Measurements from ENCODE around the gene RAB40C. TPM values are rescaled to one million over a fixed set of nuclear protein-coding genes. Genes with fewer than 3 reads are reported as not detected.
"Not testable (repeated sequence)": the region's sequence is repeated elsewhere in the genome, so short reads cannot be mapped to it uniquely, and the experiment has no call there.

Gene RAB40C
- total RNA-seq, 2 donors from 2014 or later = 11.1 to 13.5 TPM

- DNase-seq (ENCODE audit: low spot score) = no peak
- Histone ChIP-seq H3K27me3 (no peaks in the 10 kb centered on the region), H3K9me3 (no peaks in the 10 kb centered on the region), H3K36me3 (no peaks in the 10 kb centered on the region), H3K4me3 (no peak overlapping the region), H3K27ac (no peak overlapping the region), H3K4me1 (peaks cover 0 to 24% of the 10 kb centered on the region in 2 donors)
- TF ChIP-seq CTCF (IDR thresholded peaks at IDR 0.05) = no peak
These were observed 3.9 kb downstream of the RAB40C start for GRCh38 chr16:593807-594206.

DNA sequence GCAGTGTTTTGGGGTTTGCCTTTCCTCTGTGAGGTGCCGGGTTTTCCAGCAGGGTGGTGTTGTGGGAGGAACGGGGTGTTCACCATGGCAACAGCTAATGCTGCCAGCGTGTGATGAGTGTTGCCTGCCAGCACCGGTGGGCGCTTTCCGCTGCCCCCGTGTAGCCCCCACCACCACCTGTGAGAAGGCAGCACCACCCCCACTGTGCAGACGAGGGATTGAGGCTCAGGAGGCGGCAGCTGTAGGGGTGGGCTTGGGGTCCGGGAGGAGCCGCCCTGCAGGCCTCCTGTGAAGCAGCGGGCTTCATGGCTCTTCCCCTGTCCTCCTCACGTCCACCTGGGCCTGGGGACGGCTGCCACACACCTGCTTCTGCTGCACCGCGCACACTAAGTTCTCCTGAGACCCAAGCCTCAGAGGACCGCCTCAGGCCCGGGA, 5.2 kb downstream of the RAB40C start:
- Histone ChIP-seq H3K4me1 (peaks cover 0 to 24% of the 10 kb centered on the region in 2 donors), H3K27me3 (no peaks in the 10 kb centered on the region), H3K27ac (no peak overlapping the region), H3K4me3 (no peak overlapping the region), H3K9me3 (no peaks in the 10 kb centered on the region), H3K36me3 (no peaks in the 10 kb centered on the region)
- DNase-seq (ENCODE audit: low spot score) = no peak
- no peak for TF ChIP-seq CTCF (IDR thresholded peaks at IDR 0.05)

- no peaks in the 10 kb centered on the region for H3K27me3 ChIP-seq
- no peak overlapping the region for H3K4me3 ChIP-seq
- H3K36me3 ChIP-seq = no peaks in the 10 kb centered on the region
- H3K4me1 ChIP-seq = peaks cover 0 to 18% of the 10 kb centered on the region in 2 donors
- no peaks in the 10 kb centered on the region for H3K9me3 ChIP-seq
- TF ChIP-seq CTCF (IDR thresholded peaks at IDR 0.05) = no peak
- no peak overlapping the region for H3K27ac ChIP-seq
- DNase-seq (ENCODE audit: low spot score) = no peak
These were observed 6.3 kb downstream of the RAB40C start for GRCh38 chr16:595942-596735.

GRCh38 chr16:596736-597060, 6.8 kb downstream of the RAB40C start:
- H3K4me3 ChIP-seq = no peak overlapping the region
- H3K27ac ChIP-seq = no peak overlapping the region
- H3K9me3 ChIP-seq = no peaks in the 10 kb centered on the region
- no peak for DNase-seq (ENCODE audit: low spot score)
- H3K4me1 ChIP-seq = peaks cover 0 to 16% of the 10 kb centered on the region in 2 donors
- no peaks in the 10 kb centered on the region for H3K36me3 ChIP-seq
- no peak for TF ChIP-seq CTCF (IDR thresholded peaks at IDR 0.05)
- no peaks in the 10 kb centered on the region for H3K27me3 ChIP-seq

DNA sequence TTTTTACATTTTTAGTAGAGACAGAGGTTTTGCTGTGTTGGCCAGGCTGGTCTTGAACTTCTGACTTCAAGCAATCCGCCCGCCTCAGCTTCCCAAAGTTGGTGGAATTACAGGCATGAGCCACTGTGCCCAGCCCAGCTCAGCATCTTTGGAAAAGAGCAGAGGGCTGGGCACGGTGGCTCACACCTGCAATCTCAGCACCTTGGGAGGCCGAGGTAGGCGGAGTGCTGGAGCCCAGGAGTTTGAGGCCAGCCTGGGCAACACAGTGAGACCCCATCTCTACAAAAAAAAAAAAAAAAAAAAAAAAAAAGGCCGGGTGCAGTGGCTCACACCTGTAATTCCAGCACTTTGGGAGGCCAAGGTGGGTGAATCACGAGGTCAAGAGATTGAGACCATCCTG, 7.8 kb downstream of the RAB40C start:
- not testable (repeated sequence) for H3K4me1 ChIP-seq; H3K27me3 ChIP-seq; H3K36me3 ChIP-seq; DNase-seq (ENCODE audit: low spot score); H3K9me3 ChIP-seq; H3K4me3 ChIP-seq; H3K27ac ChIP-seq

DNA sequence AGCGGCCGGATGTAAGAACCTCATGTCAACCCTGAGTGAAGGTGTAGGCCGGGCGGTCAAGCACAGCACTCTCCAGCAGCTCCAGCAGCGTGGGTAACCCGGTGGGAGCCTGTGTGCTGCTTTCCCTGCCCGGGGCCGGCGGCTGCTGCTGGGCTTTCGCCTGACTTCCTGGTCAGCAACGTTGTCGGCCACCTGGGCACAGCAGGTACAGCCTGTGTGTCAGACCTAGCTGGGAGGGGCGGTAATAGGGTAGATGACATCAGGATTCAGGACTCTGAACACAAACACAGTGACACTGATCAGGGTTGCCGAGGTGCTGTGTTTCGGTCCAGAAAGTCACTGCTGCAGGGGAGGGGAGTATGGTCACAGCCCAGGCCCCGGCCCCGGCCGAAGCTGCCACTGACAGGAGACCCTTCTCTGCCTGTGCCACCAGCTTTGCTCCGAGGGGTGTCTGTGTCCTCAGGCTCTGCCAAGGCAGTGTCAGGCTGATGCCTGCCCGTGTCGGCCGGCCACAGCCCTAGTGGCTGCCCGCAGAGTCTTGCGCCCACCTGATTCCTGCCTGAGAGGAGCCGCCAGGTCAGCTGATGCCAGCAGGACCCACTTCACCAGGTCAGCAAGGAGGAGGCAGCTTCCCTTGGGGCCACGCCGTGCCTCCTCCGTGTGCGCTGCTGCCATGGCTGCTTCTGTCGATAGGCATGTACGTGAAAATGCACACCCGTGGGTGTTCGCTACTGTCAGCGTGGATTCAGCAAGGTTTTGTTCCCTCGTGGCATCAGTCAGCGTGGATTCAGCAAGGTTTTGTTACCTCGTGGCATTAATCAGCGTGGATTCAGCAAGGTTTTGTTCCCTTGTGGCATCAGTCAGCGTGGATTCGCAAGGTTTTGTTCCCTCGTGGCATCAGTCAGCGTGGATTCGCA, 9.2 kb downstream of the RAB40C start:
- Histone ChIP-seq H3K27me3 (no peaks in the 10 kb centered on the region), H3K27ac (no peak overlapping the region), H3K4me1 (no peaks in the 10 kb centered on the region), H3K9me3 (no peaks in the 10 kb centered on the region), H3K36me3 (no peaks in the 10 kb centered on the region), H3K4me3 (no peak overlapping the region)
- no peak for DNase-seq (ENCODE audit: low spot score)
- no peak for TF ChIP-seq CTCF (IDR thresholded peaks at IDR 0.05)
